Brain microvascular endothelial cell (primary cell): ENCODE measurements around the gene MYO10.

Experiments
- DNase-seq: peaks from one replicate; pipeline ENCODE4 v3.0.0-alpha.2; 2020
- H3K27ac ChIP-seq: fragments of 250-450 bp; sonication (Bioruptor Pico); 2 replicates; pipeline ENCODE4 v1.5.1; 2020; ENCODE audit warnings: mild to moderate bottlenecking, moderate library complexity
- H3K27me3 ChIP-seq: fragments of 250-450 bp; sonication (Bioruptor Pico); replicated peaks from 2 replicates; pipeline ENCODE4 v1.5.1; 2020; ENCODE audit warnings: mild to moderate bottlenecking
- H3K36me3 ChIP-seq: fragments of 250-450 bp; sonication (Bioruptor Pico); replicated peaks from 2 replicates; pipeline ENCODE4 v1.5.1; 2020; ENCODE audit warnings: mild to moderate bottlenecking
- H3K4me3 ChIP-seq: 2 replicates; pipeline ENCODE4 v1.5.1; 2011; ENCODE audit warnings: low read depth, mild to moderate bottlenecking, control low read depth, low read length, moderate library complexity
- in situ Hi-C: cut with HindIII; loops from 2 replicates; pipeline ENCODE4 v1.10.0; 2017; ENCODE audit warnings: low sequenced_read_pairs, low pct_ligation_motif_present
- TF ChIP-seq, protein P1 (sequence below): IDR thresholded peaks from 2 replicates; pipeline ENCODE4 v1.5.1; 2011; ENCODE audit warnings: low read depth, mild to moderate bottlenecking, moderate library complexity, low read length, control low read depth, inconsistent platforms; ENCODE audit errors: missing control alignments

The MYO10 gene

DNA sequence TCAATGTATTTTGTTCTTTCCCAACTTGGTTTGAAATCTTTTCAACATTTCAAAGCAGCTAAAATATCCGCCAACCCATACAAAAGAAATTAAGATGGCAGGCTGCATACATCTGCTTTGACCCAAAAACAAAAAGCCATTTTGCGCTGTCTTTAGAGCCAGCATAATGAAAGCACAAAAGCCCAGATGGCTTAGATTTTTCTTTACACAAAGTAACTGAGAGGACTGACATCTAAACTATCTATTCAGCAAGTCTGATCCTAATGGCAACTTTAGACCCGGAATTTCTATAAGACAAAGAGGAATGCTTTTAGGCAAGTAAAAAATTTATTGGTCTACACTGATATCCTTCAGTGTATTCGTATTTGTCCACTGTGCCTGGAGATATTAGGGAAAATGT, 86.3 kb downstream of the MYO10 start:
- TF ChIP-seq, protein P1, sequence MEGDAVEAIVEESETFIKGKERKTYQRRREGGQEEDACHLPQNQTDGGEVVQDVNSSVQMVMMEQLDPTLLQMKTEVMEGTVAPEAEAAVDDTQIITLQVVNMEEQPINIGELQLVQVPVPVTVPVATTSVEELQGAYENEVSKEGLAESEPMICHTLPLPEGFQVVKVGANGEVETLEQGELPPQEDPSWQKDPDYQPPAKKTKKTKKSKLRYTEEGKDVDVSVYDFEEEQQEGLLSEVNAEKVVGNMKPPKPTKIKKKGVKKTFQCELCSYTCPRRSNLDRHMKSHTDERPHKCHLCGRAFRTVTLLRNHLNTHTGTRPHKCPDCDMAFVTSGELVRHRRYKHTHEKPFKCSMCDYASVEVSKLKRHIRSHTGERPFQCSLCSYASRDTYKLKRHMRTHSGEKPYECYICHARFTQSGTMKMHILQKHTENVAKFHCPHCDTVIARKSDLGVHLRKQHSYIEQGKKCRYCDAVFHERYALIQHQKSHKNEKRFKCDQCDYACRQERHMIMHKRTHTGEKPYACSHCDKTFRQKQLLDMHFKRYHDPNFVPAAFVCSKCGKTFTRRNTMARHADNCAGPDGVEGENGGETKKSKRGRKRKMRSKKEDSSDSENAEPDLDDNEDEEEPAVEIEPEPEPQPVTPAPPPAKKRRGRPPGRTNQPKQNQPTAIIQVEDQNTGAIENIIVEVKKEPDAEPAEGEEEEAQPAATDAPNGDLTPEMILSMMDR = no peak
- H3K36me3 ChIP-seq = peaks cover 5% of the 10 kb centered on the region
- H3K27ac ChIP-seq = no peak overlapping the region
- no peaks in the 10 kb centered on the region for H3K27me3 ChIP-seq
- in situ Hi-C loops = no loop called here
- H3K4me3 ChIP-seq = no peak overlapping the region
- no peak for DNase-seq

DNA sequence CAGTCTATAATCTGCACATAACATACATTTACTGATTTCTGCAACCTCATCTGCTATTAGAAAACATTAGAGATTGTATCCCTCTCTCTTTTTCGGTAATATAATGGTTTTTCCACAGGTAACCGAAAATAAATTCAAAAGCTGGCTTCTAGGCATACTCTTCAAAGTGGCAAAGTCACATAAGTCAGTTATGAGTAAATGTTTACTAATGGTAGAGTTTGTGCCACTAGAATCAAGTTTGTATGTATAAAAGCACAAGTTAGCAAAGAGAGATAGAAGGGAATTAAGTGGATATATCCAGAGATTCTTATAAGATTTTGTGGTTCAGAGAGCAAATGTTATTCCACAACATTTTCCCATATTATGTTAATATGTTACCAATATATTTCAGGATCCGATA, 86.9 kb downstream of the MYO10 start:
- Histone ChIP-seq H3K27ac (no peak overlapping the region), H3K27me3 (no peaks in the 10 kb centered on the region), H3K36me3 (peaks cover 5% of the 10 kb centered on the region), H3K4me3 (no peak overlapping the region)
- in situ Hi-C loops = no loop called here
- TF ChIP-seq, protein P1 = no peak
- DNase-seq = no peak

DNA sequence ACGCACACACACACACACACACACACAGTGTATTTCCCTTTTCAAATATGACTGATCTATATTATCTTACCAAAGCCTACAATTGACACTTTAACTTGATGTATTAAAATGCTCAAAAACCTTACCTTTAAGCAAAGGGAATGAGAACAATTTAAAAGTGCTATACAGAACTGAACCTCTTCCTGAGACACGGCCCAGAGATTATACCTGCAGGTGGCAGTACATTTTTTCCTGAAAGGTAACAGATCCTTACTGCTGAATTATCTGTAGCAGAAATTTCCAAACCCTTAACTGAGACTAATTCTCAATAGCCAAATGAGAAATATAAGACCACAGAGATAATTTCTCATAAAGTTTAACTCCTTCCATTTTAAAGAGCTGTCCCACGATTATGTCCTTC, 91.1 kb downstream of the MYO10 start:
- DNase-seq = no peak
- TF ChIP-seq, protein P1 = no peak
- Histone ChIP-seq H3K27me3 (no peaks in the 10 kb centered on the region), H3K36me3 (peaks cover 5% of the 10 kb centered on the region), H3K4me3 (no peak overlapping the region), H3K27ac (no peak overlapping the region)
- in situ Hi-C loops = no loop called here

DNA sequence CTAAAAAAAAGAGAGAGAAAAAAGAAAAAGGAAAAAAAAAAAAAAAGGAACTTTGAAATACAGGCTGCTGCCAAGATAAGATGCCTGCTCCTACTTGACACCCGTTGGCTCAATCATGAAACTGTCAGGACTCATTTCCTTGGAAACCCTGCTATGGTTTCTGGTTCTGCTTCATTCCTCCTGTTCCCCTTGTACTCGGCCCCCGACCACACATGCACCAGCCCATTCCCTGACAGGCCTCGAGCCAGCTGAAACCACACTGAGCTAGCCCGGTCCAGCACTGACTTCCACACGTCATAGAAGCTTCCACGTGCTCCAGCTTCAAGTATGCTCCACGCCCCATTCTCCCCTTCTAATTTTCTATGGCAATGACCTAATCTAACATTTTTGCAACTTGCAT, 93.2 kb downstream of the MYO10 start:
- Histone ChIP-seq H3K27me3 (no peaks in the 10 kb centered on the region), H3K27ac (no peak overlapping the region), H3K36me3 (peaks cover 5% of the 10 kb centered on the region), H3K4me3 (no peak overlapping the region)
- in situ Hi-C loops = no loop called here
- no peak for DNase-seq
- TF ChIP-seq, protein P1 = no peak

DNA sequence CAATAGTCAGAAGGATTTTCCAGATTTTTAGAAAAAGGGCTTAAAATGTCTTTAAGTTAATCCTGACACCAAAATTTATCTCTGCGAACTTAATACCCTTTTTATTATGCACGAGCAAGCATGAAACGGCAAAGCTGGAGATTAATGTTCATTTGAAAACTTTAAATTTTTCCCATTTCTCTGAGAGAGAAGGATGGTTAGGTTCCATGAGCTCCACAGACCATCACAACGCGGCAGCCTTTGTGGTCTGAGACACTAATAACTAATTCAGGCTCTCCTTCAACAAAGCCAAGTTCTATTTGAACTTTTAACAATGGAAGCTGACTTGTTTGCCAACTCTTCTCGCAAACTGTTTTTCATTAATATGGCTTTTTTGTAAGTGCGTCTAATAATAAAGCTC, 94.7 kb downstream of the MYO10 start:
- Histone ChIP-seq H3K27me3 (no peaks in the 10 kb centered on the region), H3K27ac (no peak overlapping the region), H3K4me3 (no peak overlapping the region), H3K36me3 (peaks cover 5% of the 10 kb centered on the region)
- in situ Hi-C loops = no loop called here
- DNase-seq = no peak
- TF ChIP-seq, protein P1 = no peak

DNA sequence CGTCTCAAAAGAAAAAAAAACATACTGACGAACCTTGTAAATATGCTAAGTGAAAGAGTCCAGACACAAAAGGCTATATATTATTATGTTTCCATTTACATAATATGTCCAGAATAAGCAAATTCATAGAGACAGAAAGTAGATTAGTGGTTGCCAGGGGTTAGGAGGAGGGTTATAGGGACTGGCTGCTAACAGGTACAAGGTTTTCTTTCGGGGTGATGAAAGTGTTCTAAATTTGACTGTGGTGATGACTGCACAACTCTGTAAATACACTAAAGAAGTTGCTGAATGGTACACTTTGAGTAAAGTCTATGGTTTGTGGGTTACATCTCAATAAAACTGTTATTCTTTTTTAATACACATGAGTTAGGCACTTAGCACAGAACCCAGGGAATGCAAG, 98.8 kb downstream of the MYO10 start:
- no peaks in the 10 kb centered on the region for H3K36me3 ChIP-seq
- no peaks in the 10 kb centered on the region for H3K27me3 ChIP-seq
- H3K4me3 ChIP-seq = no peak overlapping the region
- TF ChIP-seq, protein P1 = no peak
- H3K27ac ChIP-seq = no peak overlapping the region
- in situ Hi-C loops = no loop called here
- no peak for DNase-seq
